ENCODE data around the gene DIPK2A.

- TF ChIP-seq CTCF (conservative IDR thresholded peaks at IDR 0.05; ENCODE audit: low read depth in 2 of 2) (no peak), EZH2 (IDR thresholded peaks at IDR 0.05; ENCODE audit: low read depth, unreplicated experiment) (no peak), JUNB (IDR thresholded peaks at IDR 0.05; ENCODE audit: unreplicated experiment) (no peak), EZH2phosphoT487 (IDR thresholded peaks at IDR 0.05; ENCODE audit: unreplicated experiment) (no peak), CREB1 (CRISPR knock-in tag; IDR thresholded peaks at IDR 0.05; ENCODE audit: low read depth) (no peak), POLR2AphosphoS5 (IDR thresholded peaks at IDR 0.05; ENCODE audit: low read depth) (no peak), REST (IDR thresholded peaks at IDR 0.05; ENCODE audit: unreplicated experiment) (no peak), NANOG (IDR thresholded peaks at IDR 0.05; ENCODE audit: borderline replicate concordance) (no peak), STAT1 (IDR thresholded peaks at IDR 0.05; ENCODE audit: unreplicated experiment) (no peak), ZNF331 (CRISPR knock-in tag; IDR thresholded peaks at IDR 0.05; ENCODE audit: low read depth) (no peak), ETS1 (IDR thresholded peaks at IDR 0.05) (no peak), ZNF462 (CRISPR knock-in tag; IDR thresholded peaks at IDR 0.05) (no peak)
Measured at GRCh38 chr3:143963946-143964345, 7.7 kb upstream of the DIPK2A start.
